Spleen (tissue), 7 donors: ENCODE results near the gene ARHGAP22.

ENCODE experiments used
- CTCF ChIP-seq, 11 experiments: fragments of 200-600 bp in 7 of 11; fragments of 450-650 bp in 4 of 11; sonication (generic) in 4 of 11; IDR thresholded peaks in 8 of 11; conservative IDR thresholded peaks in 3 of 11; 1 replicate in 7 of 11; 2 replicates in 4 of 11; pipeline versions ENCODE4 v1.4.0 to v1.8.0; 2016 to 2021; ENCODE audit warnings: antibody characterized with exemption in 11 of 11, inconsistent platforms in 4 of 11, mild to moderate bottlenecking in 1 of 11
- POLR2AphosphoS5 ChIP-seq, 3 donors: sonication (generic); formaldehyde crosslinking; IDR thresholded peaks; one replicate each; pipeline ENCODE4 v1.5.1; 2017; ENCODE audit warnings: antibody characterized with exemption in 3 of 3
- donor health status: DM: no; HTN: no; CAD: no; lungs with moderate emphysema.
- donor health status: DM: no; HTN: no; CAD: no.
- donor health status: DM: no; HTN: no; CAD: no.

- no peak for TF ChIP-seq CTCF (IDR thresholded peaks at IDR 0.05 in 8 of 11, conservative IDR thresholded peaks at IDR 0.05 in 3 of 11)
- TF ChIP-seq POLR2AphosphoS5 (IDR thresholded peaks at IDR 0.05), result no peak
Observed at GRCh38 chr10:48623607-48624132, 18.8 kb upstream of the ARHGAP22 start.
